SH-SY5Y (cell line): ENCODE results near the gene COTL1.

Experiments
- GATA2 ChIP-seq: IDR thresholded peaks from 2 replicates; pipeline ENCODE4 v1.6.1; 2011; ENCODE audit warnings: mild to moderate bottlenecking, low read depth, low read length
- GATA3 ChIP-seq: IDR thresholded peaks from 2 replicates; pipeline ENCODE4 v1.6.1; 2011; ENCODE audit warnings: low read depth, mild to moderate bottlenecking, low read length, moderate library complexity

- TF ChIP-seq GATA2 (no peak), GATA3 (no peak)
Observed at GRCh38 chr16:84625556-84625955, 7.7 kb upstream of the COTL1 start.
